Inferior parietal cortex (tissue), 1 donor: ENCODE measurements around the gene SLFN12L.

Source experiments
- DNase-seq: peaks from one replicate; pipeline ENCODE4 v3.0.0-alpha.2; 2016; ENCODE audit errors: extremely low spot score

Gene SLFN12L

DNA sequence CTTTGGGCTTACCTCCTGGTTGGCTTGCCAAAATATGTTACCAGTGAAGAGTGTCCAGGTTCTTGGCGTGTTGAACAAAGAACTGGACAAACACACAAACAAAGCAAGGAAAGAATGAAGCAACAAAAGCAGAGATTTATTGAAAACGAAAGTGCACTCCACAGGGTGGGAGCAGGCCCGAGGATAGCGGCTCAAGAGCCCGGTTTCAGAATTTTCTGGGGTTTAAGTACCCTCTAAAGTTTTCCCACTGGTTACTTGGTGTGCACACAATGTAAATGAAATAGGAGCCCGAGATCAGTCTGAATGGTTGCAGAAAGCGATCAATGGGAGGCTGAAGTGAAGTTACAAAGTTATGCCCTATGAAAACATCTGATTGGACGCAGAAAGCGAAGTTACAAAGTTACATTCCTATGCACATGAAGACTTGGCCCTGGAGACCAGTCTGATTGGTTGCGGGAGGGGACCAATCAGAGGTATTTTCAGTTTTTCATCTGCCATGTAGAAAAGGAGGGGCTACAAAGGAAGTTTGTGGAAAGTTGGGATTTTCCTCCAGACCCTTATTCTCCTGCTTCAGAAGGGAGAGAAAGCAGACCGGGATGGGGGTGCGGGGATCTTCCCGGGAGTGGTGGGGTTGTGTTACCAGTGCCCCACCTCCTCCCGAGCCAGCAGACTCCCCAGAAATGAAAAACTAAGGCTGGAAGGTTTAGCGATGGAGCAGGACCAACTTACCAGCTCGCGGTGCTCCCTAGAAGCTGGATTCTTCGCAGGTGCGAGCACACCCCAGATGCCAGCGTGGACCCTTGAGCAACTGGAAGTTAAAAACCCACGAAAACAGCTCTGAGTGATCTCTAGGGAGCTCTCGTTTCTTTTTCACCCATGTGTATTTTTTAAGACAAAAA lies 105.1 kb downstream of the SLFN12L start, which contains the start of gene SLFN12:
Gene SLFN12, minus strand, starts transcription at position 325 of the 899 bp plus-strand sequence. CDS start 9,472 bp downstream, outside the sequence.
- peak; percentile 4 for DNase-seq

DNA sequence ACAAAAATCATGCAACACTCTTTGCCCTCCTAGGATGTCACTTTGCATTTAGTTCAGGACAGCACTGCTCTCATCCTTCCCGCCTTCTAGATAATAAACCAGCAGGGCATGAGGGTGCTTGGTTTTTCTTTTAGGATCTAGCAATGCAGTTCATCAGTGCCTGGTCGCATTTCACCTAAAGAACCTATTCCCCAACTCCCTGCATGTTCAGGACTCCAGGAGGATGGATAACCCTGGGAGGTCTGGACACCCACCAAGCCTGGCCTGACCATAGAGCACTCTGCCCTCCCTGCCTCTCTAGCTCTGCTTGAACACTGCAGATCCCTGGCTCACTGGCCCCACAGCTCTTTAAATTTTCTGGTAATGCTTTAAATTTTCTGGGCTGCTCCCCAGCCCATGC lies 107.8 kb downstream of the SLFN12L start:
- DNase-seq = no peak

- DNase-seq = no peak
Observed at GRCh38 chr17:35428229-35428628, 109.2 kb downstream of the SLFN12L start.

- no peak for DNase-seq
Observed at GRCh38 chr17:35423761-35424160, 113.7 kb downstream of the SLFN12L start.
